NOMO-1 treated with dmso at 0.1 percent for 144 hours (cell line): ENCODE results near the gene TRPV4.
A peak's percentile ranks its signal among the peaks of the same experiment; 100 is the strongest.

Source experiments
- DNase-seq: peaks from one replicate; lab custom pipeline; 2025; ENCODE audit not compliant: unreplicated experiment; lab: John Stamatoyannopoulos, UW

TRPV4 gene

DNA sequence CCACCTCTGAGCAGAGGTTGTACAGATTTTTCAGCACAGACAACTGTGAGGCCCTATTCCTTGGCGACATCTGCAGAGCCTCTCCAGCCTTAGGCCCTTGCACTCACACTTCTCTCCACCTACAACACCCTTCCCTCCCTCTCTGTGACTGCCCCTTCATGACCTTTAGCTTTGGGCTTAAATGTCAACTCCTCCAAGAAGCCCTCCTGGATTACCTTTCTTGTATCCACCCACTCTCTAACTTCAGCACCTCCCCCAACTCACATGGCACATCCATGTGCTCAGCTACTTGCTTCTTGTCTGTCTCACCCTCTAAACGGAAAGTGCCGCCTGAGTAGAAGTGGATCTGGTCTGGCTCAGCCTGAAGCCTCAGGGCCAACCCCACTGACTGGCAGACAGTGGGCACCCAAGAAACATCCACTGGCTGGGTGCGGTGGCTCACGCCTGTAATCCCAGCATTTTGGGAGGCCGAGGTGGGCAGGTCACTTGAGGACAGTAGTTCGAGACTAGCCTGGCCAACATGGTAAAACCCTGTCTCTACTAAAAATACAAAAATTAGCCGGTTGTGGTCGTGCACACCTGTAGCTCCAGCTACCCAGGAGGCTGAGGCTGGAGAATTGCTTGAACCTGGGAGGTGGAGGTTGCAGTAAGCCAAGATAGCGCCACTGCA, 22.1 kb downstream of the TRPV4 start:
- DNase-seq: no peak

DNA sequence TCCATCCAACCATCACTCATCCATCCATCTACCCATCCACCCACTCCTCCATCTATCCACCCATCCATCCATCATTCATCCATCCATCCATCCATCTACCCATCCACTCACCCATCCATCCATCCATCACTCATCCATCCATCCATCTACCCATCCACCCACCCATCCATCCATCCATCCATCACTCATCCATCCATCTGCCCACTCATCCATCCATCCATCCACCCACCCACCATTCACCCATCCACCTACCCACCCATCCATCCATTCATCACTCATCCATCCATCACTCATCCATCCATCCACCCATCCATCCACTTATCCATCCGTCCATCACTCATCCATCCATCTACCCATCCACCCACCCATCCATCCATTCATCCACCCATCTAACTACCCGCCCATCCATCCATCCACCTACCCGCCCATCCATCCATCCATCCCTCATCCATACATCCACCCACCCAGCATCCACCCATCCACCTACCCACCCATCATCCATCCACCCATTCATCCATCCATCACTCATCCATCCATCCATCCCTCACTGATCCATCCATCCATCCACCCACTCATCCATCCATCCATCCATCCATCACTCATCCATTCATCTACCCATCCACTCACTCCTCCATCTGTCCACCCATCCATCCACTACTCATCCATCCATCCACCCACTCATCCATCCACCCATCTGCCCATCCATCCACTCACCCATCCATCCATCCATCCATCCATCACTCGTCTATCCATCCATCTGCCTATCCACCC, 24.1 kb downstream of the TRPV4 start:
- DNase-seq: no peak

DNA sequence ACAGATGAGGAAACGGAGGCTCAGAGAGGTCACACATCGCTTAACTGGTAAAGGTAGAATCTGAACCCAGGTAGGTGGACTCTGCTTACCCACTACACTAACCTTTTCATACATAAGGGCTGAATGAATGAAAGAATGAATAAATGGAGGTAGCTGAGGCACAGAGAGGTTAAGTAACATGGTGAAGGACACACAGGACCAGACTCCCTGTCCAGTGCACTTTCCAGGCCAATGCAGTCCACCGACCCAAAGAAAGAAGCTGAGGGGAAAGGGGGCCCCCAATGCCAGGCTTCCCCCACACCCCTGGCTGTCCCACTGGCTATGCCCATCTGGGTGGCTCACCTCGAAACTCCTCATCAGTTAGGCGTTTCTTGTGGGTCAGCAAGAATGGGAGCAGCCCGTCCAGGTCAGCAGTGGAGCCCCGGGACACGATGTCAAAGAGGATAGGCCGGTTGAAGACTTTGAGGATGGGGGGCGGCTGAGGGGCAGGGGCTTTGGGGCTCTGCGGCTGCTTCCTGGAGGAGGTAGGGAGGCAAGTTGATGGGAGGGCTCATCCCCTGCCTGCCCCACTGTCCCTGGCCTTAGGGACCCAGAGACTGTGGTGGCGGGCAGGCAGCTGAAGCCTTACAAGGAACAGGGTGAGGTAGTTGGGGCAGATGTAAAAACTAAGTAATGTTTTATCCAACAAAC, 25.1 kb downstream of the TRPV4 start:
- DNase-seq: no peak

DNA sequence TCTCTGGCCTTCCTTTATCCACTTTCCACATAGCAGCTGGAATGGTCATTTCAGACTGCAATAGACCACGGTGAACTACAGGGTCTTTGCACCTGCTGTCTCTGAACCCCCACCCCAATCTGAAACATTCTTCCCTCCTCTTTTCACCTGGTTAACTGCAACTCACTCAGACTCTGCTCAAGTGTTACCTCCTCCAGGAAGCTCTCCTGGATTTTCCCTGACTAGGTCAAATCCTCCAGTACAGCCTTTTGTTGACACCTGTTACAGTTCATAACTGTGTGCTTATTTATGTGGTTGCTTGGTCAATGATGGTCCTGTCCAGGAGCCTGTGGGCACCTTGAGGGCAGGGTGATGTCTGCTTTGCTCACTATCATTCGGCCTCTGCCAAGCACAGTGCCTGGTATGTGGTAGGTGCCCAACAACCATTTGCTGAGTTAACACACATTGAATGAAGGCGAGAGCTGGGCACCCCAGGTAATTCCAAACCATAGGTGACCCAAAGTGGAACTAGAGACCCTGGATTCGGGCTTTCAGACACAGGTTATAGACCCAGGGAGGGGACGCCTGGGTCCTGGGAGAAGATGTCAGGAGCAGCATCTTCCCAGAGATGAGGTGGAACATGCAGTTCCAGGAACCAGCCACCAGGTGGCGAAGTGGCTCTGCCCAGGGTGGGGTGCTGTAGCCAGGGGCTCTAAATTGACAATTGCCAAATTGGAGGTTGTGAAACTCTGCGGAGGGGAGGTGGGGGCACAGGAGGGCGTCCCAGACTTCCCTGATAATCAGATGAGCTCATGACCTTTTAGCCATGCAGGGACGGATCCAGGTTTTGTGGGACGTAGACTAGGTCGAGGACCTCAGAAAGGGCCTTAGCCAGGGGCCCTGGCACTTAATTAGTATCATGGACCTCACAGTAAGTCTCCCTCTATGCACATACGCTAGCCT, 28.1 kb downstream of the TRPV4 start:
- peak; percentile 27 for DNase-seq

DNA sequence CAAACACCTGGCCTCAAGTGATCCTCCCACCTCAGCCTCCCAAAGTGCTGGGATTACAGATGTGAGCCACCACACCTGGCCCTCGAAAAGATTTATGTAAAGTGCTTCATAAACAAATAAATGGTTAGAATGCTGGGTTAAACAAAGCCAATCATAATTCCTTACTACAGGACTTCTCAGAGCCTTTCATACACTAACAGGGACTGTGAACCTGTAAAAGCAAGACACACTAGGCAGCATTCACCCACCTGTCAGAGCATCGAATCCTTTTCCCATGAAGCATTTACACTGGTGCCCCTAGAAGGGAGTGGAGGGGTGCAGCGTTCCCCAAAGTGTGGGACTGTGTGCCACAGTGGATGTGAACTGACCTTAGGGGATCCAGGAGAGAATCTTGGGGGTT, 29.5 kb downstream of the TRPV4 start:
- no peak for DNase-seq

DNA sequence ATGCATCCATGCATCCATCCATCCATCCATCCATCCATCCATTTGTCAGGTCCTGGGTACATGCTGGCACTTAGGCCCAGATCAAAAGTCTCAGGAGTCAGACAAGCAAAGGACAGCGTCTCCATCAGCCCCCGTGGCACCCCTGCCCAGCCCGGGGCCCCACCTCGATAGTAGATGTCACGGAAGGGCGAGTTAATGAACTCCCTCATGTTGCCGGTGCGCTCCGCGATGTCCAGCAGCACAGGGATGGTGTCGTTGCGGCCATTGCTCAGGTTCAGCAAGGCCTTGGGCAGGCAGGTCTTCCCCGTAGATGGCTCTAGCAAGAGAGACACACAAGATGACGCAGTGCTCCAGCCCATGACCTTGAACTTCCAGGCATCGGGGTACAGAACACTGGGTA, 30.4 kb downstream of the TRPV4 start:
- DNase-seq: no peak

DNA sequence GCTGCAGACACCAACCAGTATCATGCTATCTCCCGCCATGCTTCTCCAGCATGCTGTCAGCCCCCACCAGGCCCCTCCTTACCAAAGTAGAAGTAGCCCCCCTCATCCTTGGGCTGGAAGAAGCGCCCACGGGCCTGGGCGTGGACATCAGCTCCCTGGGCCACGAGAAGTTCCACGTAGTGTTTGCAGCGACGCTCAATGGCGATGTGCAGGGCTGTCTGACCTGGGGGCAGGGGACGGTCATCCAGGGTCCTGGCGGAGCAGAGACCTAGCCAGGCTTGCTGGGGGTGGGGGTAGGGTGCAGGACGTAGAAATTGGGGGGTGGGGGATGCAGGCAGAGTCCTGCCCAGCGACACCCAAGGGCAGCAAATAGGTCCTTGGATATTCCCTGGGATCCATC, 32.7 kb downstream of the TRPV4 start:
- no peak for DNase-seq

DNA sequence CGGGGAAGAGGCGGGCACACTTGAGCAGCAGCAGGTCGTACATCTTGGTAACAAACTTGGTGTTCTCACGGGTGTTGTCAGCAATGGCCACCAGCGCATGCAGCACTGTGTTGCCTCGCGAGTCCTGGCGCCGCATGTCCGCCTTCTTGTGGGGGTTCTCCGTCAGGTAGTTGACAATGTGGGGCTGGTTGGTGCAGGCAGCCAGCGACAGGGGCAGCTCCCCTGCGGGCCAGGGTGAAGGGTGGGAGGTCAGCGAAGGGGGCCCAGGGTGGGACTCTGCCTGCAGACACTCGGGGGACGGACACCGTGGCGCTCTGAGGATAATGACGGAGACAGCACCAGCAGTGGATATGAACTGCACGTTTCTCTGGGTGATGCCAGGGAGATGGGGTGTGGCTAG, 34.5 kb downstream of the TRPV4 start:
- DNase-seq: no peak

DNA sequence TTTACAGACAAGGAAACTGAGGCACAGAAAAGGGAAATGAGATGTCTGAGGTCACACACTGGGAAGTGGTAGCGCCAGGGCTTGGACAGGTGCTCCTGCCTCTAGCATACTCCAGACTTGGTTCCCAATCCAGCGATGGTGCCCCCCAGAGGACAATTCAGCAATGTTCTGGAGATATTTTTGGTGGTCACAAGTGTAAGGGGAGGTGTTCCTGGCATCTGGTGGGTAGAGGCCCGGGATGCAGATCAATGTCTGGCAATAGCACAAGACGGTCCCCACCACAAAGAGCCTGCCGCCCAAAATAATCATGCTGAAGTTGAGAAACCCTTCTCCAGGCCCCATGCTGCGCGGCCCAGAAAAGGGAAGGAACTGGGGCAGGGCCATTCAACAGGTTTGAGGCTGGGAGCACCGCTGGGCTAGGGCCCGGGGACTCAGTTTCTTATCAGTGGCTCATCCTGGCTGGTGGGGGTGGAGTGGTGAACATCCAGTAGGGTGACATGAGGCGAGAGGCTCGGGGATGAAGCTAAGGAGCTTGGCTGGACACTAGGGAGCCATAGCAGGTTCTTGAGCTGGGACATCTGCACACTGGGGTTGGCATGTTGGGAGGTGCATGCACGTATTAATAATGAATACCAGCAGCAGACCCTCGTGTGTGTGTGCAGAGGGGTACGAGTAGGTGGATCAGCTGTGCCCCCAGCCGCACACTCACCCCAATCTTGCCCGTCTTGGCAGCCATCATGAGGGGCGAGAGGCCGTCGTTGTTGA, 35.1 kb downstream of the TRPV4 start:
- DNase-seq: peak; percentile 91

DNA sequence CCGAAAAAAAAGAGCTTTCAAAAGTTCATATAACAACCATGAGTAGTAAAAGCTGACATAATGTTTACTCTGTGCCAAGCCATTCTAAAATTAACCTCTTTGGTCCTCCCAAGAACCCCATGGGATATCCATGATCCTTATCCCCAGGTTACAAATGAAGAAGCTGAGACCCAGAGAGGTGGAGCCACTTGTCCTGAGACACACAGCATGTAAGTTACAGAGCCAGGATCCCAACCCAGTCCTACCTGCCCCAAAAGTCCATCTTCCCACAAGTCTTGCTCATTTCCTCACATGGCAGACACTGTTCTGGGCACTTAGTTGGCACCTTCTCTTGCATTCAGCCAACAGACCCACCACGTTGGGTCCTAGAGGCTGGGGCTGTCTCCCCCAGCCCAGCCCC, 37.1 kb downstream of the TRPV4 start:
- no peak for DNase-seq

DNA sequence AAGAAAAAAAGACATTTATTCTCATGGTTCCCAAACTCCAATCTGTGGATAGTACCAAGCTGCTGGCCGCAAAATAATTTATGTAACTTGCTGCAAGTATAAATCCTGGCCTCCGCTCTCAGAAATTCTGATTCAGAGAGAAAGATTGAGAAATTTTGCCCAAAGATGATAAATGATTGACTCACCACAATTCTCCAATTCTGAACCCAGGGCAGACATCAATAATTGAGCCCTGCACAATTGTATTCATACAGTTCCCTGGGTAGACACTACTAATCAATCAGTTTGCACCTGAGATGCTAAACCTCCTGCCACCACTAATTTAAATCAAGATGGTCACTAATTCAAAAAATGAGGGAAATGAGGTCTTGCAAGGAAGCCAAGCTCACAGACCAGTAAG, 38.2 kb downstream of the TRPV4 start:
- DNase-seq: no peak

DNA sequence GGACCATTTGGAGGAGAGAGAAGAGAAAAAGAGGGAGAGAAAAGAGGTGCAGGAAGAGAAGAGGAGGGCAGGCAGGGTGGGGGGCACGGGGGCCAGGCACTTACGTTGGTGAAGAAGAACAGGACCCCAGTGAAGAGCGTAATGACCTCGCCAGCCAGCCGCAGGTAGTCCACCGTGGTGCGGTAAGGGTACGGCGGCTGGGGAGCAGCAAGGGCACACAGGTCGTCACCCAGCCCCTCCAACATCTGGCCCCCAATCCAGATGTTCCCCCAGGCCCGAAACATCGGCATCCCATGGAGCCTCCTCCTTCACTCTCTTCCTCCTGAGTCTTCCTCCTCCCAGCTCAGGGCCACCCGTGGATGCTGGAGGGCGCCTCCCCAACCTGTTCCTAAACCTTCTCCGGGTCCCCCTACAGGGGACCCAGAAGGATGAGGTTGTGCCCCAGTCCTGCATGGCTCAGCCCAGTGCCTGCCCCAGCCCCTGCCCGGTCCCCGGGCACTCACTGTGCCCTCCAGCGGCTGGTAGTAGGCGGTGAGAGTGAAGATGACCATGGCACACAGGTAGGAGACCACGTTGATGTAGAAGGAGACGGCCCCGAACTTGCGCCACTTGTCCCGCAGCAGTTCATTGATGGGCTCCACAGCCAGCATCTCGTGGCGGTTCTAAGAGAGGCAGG, 39.2 kb downstream of the TRPV4 start:
- DNase-seq: no peak

DNA sequence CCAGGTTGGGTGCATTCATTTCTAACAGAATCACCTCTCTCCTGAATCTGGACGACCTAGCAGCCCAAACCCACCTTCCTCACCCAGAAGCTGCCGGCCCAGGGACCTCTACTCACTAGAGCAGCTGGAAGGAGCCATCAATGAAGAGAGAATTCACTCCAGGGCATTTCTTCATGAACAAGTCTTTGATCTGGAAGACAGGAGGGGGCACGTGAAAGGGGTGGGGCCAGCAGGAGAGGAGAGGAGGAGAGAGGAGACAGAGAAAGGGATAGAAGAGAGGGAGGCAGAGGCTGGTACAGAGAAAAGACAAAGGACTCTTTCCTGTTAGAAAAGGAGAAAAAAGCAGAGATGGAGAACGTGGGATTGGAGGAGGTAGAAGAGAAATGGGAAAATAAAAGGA, 39.8 kb downstream of the TRPV4 start:
- no peak for DNase-seq

DNA sequence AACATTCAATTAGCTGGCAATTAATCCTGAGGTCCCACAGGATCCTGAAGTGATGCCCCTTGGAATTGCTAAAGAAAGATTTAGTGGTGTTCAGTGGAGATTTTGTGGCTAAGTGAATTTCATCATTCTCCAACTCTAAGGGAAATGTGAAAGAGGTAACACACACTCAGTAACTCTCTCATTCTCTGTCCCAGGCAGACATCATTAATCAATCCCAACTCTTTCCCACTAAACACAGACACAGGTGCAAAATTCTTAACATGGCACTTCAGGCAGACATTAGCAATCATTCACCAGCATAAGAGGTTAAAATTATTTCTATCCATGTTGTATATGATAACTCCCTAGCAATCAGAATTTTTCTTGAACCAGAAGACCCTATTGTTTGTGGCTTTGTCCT, 40.2 kb downstream of the TRPV4 start:
- DNase-seq: no peak

DNA sequence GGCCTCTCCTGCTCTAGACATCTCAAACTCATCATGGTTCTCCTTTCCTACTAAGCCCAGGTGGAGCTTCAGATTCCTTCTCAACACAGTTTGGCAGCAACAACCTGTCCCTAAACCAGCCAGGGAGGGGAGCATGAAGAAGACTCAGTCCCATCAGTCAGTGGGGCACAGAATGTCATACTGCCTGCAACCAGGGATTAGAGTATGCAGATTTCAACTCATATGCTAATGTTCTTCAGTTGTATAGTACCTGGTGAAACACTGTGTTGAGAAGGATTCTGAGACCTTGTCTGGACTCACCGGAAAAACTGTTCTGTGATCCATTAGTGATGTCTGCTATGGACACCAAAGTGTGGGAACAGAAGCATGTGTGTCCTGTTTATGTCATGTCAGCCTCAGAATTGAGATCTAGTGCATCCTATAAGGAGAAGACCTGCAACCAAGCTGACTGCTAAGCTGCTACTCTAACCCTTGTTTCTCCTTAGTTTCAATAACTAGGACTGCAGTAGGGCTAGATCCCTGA, 43.6 kb downstream of the TRPV4 start:
- DNase-seq: no peak

DNA sequence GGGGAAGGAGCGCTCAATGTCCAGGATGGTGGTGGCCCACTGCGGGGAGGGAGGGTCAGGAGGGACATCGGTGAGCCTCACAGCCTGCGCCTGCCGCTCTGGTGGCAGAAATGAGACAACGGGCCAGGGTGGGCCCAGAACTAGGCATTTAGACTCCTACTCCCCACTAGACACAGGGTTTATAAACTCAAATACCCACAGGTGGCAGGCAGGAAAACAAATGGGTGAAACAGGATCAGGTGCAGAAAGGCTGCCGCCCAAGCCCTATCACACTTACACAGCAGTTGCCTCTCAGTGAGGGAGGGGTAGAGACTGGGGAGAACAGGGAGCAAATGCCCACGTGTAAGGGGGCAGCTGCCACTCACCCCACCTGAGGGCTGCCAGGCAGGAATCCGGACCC, 46.4 kb downstream of the TRPV4 start:
- DNase-seq: no peak

DNA sequence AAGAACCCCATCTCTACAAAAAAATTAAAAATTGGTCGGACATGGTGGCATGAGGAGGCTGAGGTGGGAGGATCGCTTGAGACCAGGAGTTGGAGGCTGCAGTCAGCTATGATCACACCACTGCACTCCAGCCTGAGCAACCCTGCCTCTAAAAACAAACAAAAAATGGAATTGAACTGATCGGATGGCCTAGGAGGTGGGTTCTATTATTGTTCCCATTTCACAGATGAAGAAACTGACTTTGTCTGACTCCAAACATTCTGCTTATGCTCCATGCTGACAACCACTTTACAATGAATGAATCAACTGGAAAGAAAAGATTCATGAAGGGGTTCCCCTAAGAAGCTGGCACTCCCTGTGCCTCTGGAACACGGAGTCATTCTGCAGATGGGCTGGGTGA, 47.3 kb downstream of the TRPV4 start:
- no peak for DNase-seq

DNA sequence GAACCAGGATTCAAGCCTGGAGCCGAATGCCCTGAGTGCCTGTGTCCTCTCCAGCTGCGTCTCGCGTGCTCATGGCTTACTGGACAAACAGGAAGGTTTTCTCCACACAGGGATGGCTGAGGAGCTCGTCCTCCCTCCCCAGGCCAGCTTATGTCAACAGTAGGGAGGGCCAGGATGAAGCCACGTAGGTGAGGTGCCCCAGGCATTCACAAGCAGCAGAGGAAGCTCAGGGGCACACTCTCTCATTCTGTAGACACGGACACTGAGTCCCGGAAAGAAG, 49.3 kb downstream of the TRPV4 start:
- DNase-seq: no peak

DNA sequence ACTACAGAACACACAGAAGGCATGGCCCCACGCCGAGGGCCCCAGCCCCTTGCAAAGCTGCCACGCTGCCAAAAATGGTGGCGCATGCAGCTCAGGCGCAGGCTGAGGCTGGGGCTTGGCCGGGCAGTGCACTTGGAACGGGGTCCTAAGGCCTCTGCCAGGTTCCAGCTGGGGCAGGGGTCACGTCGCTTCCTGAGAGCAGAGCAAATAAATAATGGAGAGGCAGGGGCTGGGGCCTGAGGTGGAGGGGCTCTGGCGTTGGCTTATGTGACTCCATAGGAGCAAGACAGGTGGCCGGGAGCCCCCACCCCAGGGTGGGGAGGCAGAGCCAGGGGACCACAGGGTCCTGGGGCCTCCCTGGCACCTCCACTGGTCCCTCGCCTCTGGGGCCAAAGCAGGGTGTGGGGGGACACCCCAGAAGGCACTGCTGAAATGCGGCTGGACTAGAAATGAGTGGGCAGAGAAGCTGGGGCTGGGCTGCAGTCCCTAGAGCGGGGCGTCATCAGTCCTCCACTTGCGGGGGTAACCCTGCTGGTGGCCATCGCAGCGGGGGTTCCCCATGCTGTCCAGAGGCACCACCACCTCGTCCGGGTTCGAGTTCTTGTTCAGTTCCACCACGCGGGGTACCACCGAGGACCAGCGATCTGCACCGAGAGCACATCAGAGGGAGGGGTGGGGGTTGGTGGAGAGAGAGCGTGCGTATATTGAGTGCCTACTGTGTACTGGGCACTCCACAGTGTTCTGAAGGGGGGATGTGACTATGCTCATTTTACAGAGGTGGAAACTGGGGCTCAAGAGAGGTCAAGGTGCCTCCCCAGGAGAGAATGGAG, 49.8 kb downstream of the TRPV4 start:
- DNase-seq: no peak
